AG10803 (cell line): ENCODE measurements around the gene TSC22D1.

Source experiments
- DNase-seq: peaks from one replicate; pipeline ENCODE4 v3.0.0; 2010; ENCODE audit warnings: low read depth
- H3K4me3 ChIP-seq: 2 replicates; pipeline ENCODE4 v1.5.1; 2011; ENCODE audit warnings: mild to moderate bottlenecking, low read length, control low read depth
- CTCF ChIP-seq: conservative IDR thresholded peaks from 2 replicates; pipeline ENCODE4 v1.5.1; 2011; ENCODE audit warnings: mild to moderate bottlenecking, low read length, control low read depth, inconsistent platforms

Gene TSC22D1

GRCh38 chr13:44438234-44438579, 137.9 kb downstream of the TSC22D1 start:
- no peak for TF ChIP-seq CTCF
- no peak for DNase-seq
- no peak overlapping the region for H3K4me3 ChIP-seq

- H3K4me3 ChIP-seq = peak overlapping the region; percentile 72
Observed at GRCh38 chr13:44437356-44438233, 138.5 kb downstream of the TSC22D1 start.

GRCh38 chr13:44436589-44437337, 139.4 kb downstream of the TSC22D1 start:
- TF ChIP-seq CTCF = 0 out of 2 replicates have a peak, but pooled peaks have one; percentile 3
- peak overlapping the region; percentile 72 for H3K4me3 ChIP-seq
- peak; percentile 85 for DNase-seq

More at GRCh38 chr13:44437356-44438233, 138.5 kb downstream of the TSC22D1 start:
- peak; percentile 44 for DNase-seq
- peak; percentile 54 for TF ChIP-seq CTCF

GRCh38 chr13:44435919-44436510, 140.1 kb downstream of the TSC22D1 start:
- DNase-seq = no peak
- H3K4me3 ChIP-seq = peak overlapping the region; percentile 72
- no peak for TF ChIP-seq CTCF

- peak overlapping the region; percentile 72 for H3K4me3 ChIP-seq
- DNase-seq = peak; percentile 94
- no peak for TF ChIP-seq CTCF
Observed at GRCh38 chr13:44435142-44435918, 140.8 kb downstream of the TSC22D1 start.

- DNase-seq = no peak
- no peak for TF ChIP-seq CTCF
- peak overlapping the region; percentile 44 for H3K4me3 ChIP-seq
Observed at GRCh38 chr13:44434766-44435141, 141.4 kb downstream of the TSC22D1 start.
